Cerebellar nuclear complex (tissue), 1 donor: ENCODE data around the gene AMPD2.

ENCODE experiments used
- DNase-seq, 2 experiments: peaks; one replicate each; lab custom pipeline; 2025; lab: John Stamatoyannopoulos, UW

AMPD2 gene

DNA sequence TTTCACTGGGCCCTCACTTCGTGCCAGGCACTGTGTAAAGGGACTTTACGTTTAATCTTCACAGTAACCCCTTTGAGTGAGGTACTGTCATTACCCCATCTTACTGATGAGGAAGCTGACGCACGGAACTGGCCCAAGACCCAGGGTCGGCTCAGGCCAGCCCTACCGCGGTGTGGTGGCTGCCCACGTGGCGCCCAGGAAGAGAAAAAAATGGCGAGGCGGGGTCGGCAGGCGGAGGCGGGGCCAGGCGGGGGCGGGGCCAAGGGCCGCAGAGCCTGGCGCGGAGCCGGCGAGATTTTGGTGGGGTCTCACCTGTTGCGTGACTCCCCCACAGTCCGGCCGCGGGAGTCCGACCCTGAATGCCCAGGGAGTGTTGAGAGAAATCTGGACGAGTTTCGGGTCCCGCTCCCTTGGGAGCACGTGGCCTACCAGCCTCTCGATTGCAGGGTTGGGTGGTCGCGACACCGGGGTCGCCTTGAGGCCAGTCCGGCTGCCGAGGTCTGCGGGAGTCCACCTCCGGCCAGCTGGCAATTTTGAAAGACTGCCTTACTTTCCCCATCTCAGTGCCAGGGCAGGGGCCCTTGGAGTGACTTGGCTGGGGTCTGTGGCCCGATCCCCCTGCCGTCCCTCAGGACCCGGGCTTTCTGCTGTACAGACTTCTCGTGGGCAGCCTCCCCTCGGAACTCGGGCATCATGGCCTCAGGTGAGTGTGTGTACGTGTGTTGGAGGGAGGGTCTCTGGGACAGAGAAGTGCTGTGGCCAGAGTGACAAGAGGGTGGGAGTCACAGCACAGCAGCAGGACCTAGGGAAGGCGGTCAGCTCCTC, at the start of gene AMPD2, which contains the start of gene GNAT2:
AMPD2 (plus strand) TSS at position 262 of the 825 bp plus-strand sequence. CDS start 1,339 bp downstream, outside the sequence.
GNAT2 (minus strand) TSS at position 41 of the 825 bp plus-strand sequence. CDS start 6,746 bp downstream, outside the sequence.
- DNase-seq: no peak

DNA sequence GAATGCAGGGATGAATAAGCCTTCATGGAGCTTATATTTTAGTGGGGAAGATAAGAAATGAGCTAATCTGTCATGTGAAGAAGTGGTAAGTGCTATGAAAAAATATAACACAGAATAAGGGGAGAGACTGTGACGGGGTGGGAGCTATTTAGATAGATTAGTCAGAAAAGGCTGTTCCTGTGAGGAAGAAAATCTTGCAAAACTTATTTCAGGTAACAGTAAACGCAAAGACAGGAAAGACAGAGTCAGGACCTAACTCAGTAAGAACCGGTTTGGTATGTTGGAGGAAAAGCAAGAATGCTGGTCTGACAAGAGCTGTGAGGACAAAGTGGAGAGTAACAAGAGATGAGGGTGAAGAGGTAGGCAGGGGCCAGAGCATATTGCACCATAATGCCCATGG, 49.2 kb upstream of the AMPD2 start:
- no peak for DNase-seq

DNA sequence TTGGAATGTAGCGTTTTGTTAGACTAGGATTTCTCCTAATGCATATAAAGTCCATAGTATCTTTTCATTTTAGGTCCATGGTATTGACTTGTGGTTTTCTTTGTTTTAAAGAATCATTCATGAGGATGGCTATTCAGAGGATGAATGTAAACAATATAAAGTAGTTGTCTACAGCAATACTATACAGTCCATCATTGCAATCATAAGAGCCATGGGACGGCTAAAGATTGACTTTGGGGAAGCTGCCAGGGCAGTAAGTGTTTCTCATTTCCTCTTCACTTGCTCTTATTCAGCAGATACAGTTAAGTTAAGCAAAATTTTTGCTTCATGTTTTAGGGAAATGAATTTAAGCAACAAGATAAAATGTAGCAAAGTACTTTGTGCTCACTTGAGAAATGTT, 45.9 kb upstream of the AMPD2 start:
- no peak for DNase-seq

DNA sequence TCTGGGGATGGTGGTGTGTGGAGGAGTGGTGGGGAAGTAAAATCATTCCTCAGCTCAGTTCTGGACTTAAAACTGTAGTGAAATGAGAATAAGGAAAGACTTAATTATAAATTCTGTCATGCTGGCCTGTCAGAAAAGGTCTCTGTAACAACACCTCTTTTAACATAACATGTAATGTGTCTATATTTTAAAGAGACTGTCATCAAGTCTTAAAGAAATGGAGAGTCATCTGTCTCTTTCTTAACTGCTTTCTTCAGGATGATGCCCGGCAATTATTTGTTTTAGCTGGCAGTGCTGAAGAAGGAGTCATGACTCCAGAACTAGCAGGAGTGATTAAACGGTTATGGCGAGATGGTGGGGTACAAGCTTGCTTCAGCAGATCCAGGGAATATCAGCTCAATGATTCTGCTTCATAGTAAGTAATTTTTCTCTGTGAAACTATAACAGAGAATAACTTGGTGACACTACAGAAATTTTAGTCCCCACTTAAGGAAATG, 40.6 kb upstream of the AMPD2 start:
- no peak for DNase-seq

DNA sequence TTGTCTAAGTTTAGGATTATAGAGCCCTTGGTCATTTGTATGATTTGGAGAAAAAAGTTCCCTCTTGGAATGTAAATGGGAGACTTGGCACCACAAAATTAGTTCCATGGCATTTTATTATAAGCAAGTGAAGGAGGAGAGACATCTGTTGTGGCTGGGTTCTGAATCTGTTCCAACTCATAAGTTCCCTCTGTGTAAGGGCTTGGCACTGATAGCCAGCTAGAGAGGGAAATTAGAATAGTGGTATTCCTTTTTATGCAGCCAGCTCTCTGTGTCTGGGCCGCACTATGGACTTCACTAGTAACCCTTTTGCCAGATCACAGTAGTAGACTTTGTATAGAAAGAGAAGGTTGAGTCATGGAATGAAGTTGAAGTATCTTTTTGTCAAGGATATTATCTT, 40.1 kb upstream of the AMPD2 start:
- DNase-seq: peak in 1 of 2 experiments; percentile 23

DNA sequence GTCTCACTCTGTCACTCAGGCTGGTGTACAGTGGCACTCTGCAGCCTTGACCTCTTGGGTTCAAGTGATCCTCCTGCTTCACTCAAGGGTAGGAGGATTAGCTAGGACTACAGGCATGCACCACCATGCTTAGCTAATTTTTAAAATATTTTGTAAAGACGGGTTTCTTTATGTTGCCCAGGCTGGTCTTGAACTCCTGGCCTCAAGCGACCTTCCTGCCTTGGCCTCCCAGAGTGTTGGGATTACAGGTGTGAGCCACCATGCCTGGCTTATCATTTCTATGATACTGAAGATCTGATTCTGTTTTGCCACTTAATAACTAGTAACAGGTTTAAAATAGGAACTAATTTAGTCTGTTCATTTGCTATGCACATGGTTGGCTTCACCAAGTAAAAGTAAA, 37.6 kb upstream of the AMPD2 start:
- DNase-seq: no peak

DNA sequence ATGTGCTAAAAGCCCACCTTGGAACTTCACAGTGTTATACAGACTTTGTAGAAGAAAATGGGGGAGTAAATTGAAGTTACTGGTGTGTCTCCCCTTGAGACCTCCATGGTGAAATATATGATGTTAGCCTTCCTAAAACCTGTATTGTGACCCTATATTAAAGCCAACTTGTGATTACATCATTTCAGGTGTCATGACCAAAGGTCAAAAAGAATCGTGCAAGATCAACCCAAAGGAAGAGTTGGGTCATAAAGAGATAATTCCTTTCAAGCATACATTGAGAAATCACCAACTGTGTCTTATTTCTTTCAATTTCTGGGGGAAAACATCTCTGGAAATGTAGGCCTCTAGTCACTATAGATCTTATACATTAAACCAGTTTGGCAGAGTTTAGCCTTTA, 34.9 kb upstream of the AMPD2 start:
- DNase-seq: no peak

DNA sequence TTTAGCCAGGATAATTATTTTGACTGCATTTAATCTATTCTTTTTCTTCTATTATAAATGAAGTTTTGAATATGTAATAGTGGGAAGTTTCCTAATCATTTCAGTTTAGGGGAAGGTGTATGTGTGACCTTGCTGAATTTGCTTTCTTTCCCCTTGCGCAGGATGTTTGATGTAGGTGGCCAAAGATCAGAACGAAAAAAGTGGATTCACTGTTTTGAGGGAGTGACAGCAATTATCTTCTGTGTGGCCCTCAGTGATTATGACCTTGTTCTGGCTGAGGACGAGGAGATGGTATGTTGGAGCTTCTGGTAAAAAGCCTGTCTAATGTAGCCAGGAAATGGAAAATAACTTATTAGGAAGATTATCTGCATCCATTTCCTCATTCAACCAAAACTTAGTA, 33.6 kb upstream of the AMPD2 start:
- DNase-seq: no peak

DNA sequence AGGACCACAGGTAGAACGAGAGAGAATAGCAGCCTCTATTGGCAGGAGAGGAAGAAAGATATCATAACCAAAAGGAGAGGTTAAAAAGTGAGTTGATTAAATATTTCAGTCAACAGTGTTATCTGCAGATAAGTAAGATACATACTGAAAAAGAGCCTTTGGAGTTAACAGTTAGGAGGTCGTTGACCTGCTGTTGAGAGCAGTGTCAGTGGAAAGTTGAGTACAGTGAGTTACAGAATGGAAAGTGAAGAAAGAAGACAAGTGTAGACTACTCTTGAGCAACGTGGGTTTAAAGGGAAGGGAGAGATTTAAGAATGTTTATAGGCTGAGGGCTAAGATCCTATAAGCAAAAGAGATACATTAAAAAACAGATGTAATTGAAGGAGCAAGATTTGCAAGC, 30.5 kb upstream of the AMPD2 start:
- DNase-seq: no peak

DNA sequence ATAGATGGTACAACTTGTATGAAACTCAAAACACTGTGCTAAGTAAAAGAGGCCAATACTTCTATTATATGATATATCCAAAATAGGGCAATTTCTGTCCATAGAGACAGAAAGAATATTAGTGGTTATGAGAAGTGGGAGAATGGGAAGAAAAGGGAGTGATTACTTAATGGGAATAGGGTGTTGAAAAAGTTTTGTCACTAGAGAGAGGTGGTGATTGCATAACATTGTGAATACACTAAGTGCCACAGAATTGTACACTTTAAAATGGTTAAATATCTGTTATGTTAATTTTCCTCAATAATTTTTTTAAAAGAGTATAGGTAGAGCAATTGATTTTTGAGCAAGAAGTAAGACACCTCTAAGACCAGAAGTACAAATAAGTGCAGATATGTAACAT, 30.0 kb upstream of the AMPD2 start:
- no peak for DNase-seq

DNA sequence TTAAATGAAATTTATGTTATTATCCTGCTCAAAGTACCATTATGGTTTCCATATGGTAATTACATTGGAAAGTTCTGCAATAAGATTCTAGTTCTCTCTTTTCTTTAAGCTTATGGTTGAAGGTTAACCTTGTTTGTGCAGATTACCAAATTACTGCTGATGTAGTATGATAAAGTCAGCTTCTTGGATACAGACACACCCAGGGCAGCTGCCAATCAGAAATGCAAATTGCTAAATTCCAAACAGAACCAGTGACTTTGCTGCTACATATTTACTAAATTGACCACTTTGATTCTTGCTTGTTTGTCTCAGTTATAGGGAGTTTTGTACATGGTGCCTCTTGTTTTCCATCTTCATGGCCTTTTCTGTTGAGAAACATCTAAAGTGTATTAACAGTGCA, 26.7 kb upstream of the AMPD2 start:
- DNase-seq: no peak

DNA sequence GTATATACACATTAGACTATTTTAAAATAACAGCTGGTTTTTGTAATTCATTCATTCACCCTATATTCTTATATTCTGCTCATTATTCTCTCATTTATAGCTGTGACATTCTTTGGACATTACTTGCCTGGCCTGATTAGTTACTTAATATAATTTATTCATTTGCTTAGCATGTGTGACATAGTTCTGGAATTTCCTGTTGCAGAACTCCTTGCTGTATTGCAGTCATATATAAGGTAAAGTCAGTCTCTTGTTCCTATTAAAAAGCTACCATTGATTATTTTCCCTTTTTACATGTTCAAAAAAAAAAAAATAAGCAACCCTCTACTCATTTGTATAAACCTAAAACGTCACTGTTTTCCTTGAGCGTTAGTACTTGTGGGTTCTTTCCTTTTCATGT, 24.1 kb upstream of the AMPD2 start:
- no peak for DNase-seq

DNA sequence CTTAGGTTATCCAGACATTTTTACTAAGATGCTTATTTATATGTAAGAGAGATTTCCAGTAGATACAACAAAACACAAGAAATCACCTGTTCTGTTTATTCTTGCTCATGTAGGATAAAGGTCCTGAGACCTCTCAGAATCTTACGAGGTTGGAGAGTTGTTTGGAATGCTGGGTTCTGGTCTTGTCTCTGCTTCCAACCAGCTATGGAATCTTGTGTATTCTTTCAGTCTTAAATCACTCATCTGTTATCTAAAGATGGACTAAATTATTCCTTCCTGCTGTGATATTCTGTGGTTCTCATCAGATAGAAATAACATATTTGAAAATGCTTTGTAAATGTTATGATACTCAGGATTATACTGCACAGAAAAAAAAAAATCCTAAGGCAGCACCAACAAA, 21.5 kb upstream of the AMPD2 start:
- no peak for DNase-seq

DNA sequence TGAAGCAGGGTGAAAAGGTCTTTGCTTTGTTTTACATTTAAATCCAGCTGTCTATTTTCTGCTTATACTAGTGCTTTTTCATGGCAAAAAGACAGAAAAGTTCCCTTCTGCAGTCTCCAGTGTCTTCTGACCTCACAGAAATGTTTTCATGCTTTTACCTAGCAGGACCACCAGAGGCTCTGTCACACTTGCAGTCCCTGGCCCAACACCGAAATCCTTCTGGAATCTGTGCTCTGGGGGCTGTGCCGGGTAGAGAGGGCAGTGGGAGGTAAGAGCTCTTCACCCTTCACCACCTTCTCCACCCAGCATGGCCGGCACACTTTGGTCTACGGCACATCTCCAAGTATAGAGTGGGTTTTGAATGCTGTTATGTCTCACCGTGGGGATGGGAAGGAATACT, 21.0 kb upstream of the AMPD2 start:
- no peak for DNase-seq

DNA sequence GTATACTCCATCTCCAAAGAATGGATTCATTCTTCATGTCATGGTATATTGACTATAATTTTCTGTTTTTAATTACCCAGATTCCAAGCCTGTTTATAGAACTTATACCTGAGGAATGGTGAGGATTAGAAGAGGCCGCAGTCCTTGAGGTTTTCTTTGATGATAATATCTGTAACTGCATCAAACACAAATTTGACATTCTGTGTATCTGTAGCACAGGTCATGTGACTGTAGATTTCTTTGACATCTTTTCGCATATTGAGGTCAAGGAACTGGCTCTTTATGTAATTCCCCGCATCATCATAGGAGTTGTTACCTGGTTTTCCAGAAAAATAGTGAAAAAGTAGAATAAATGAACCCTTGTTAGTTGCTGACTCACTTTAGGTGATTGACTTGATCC, 16.4 kb upstream of the AMPD2 start:
- DNase-seq: no peak

DNA sequence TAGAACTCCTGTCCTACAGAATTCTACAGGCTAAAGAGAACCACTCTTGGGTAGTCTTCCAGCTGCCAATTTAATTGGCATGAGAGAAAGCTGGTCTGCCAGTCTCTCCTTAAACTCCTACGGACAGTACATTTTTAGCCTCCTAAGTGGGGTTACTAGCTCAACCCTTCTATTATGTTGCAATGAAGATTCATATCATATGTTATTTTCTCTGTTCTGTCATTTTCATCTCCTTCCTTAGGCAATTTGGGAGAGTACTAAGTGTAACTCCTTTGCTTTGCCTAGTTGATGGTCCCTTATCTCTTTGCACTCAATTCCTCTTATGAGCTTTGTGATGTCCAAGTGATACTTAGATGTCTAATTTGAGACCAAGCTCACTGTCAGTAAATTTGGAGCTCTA, 14.3 kb upstream of the AMPD2 start:
- DNase-seq: no peak

DNA sequence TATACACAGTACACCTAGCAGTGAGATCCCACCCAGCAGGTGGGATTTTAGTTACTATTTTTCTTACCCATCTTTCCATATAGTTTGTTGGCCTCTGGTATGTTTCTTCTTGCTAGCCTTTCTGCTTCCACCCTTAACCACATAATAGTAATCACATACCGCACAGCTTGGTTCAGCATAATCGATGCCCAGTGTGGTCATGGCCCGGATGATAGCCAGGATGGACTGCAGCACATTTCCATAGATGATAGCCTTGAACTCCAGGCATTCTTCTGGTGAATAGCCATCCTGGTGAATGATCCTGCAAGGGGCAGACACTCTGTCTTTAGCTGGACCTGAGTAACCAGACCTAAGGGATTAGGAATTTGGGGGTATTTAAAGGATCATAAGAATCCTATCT, 9.8 kb upstream of the AMPD2 start:
- no peak for DNase-seq

DNA sequence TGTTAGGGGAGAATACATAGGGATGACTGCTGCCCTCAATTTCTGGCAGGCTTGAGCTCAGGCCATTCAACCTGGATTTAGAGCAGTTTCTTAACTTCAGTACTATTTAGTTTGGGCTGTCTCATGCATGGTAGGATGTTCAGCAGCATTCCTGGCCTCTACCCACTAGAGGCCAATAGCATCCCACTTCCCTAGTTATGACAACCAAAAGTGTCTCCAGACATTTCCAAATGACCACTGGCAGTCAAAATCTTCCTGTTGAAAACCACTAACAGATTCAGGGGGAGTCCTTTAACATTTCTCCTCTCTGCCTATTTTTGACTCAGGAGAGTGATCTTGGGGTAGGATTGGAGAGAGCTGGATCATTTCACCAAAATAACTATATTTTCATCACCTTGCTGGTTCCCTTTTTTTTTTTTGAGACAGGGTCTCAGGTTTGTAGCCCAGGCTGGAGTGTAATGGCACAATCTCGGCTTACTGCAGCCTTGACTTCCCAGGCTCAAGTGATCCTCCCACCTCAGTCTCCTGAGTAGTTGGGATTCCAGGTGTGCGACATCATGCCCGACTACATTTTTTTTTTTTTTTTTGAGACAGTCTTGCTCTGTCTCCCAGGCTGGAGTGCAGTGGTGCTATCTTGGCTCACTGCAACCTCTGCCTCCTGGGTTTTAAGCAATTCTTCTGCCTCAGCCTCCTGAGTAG, 8.9 kb upstream of the AMPD2 start:
- no peak for DNase-seq

DNA sequence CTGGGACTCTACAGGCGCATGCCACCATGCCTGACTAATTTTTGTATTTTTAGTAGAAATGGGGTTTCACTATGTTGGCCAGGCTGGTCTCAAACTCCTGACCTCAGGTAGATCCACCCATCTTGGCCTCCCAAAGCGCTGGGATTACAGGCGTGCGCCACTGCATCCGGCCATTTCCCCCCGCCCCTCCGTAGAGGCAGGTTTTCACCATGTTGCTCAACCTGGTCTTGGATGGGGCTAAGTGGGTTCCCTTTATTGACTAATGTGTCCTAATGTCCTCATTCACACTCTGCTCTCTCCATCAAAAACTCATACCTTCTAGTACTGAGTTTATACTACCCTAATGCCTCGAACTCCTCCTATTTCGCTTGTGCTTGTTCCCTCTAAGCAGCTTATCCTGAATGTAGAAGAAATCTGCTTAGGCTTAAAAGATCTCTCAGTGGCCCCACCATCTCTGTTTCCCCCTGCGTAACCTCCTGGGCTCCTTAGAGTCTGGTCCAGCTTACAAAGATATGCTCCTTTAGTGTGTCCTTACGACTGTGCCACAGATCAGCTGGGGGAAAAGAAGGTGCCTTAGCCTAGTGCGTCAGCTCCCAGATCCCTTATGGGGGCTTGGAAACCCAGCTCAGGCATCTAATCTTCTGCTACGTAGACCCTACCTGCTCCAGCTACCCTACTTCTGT, 8.2 kb upstream of the AMPD2 start:
- no peak for DNase-seq

DNA sequence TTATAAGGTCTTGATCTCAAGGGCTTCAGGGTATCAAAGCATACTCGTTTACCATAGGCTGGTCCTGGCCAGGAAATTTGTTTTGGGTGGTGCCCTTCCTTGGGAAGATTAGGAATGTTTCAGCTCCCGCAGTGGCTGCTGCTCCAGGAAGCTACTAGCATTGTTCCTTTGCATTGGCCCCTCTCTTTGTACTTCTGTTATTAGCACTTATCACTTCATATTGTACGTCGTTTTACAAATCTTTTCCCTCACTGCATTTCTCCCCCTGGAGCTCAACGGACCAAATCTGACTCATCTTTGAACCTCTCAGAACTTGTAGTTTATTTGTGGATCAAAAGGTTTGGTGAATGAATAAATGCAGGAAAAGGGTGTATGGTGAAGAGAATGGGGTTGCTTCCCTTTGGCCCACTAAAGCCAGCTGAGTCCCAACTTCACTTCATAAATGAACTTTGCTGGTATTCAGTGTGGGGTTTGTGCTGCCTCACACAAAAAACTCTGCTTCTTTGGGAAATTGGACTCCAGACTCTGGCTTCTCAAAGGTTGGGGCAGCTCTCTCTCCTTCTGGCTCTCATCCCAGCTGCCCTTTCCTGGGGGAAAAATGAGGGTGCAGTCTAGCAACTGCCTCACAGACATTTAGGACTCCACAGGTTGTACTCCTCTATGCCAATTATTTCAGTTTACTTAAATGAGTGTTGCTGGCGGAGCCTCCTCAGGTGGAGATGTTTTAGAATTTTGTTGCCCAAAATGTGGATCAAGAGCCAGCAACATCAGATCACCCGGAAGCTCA, 6.1 kb upstream of the AMPD2 start:
- no peak for DNase-seq

DNA sequence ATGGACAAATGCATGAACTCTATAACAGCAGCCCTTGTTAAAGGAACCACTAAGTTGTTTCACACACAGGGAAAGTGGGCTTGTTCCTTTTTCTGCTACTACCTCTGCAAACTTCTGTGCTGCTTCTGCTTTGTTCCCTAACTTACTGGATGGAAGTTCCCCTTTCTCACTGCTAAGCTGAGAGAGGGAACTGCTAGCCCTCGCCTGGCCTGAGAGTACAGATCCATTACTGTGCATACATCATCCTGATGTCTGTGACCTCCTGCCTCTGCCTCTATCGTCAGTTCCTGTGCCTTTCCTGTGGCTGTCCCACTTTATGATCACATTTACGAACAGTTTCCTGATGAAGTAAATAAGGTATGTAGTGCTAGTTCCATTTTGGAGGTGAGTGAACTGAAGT, 3.8 kb upstream of the AMPD2 start:
- DNase-seq: no peak

DNA sequence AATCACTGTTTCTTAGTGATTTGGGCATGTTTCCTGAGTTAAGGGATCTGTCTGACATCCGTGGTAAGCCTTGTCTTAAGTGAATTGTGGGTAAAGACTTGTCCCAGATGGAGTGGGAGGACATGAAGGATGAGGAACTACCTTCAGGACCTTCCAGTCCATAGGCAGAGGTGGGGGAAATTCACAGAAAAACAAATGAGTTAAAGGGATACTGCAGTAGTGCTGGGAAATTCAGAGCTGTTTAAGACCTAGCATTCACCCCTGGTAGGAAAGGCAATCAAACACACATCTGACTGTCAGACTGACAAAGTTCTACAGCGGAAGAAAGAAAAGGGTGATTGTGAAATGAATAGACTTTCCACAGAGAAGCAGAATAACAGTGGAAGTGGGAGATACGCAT, 3.2 kb upstream of the AMPD2 start:
- no peak for DNase-seq
